Prostate gland (tissue), 2 donors: ENCODE data around the gene XXYLT1. TPM values are rescaled to one million over a fixed set of nuclear protein-coding genes. Genes with fewer than 3 reads are reported as not detected.

Experiments
- DNase-seq: peaks from one replicate; pipeline ENCODE4 v3.0.0-alpha.2; 2019; ENCODE audit warnings: low spot score
- H3K27ac ChIP-seq, 2 donors: fragments of 200-600 bp; sonication (generic); 2 replicates each; pipeline ENCODE4 v1.5.1; 2017 to 2019
- H3K27me3 ChIP-seq: fragments of 200-600 bp; sonication (generic); replicated peaks from 2 replicates; pipeline ENCODE4 v1.5.1; 2019; ENCODE audit not compliant: insufficient read depth
- H3K36me3 ChIP-seq, 2 donors: fragments of 200-600 bp; sonication (generic); 1 replicate in 1 of 2; 2 replicates in 1 of 2; pipeline versions ENCODE4 v1.5.1 to v1.8.1; 2017 to 2019
- H3K4me1 ChIP-seq: fragments of 200-600 bp; sonication (generic); replicated peaks from 2 replicates; pipeline ENCODE4 v1.5.1; 2019
- H3K4me3 ChIP-seq, 2 donors: fragments of 200-600 bp; sonication (generic); 2 replicates each; pipeline ENCODE4 v1.5.1; 2017 to 2019
- H3K9me3 ChIP-seq: fragments of 200-600 bp; sonication (generic); 2 replicates; pipeline ENCODE4 v1.5.1; 2017
- CTCF ChIP-seq, 4 experiments: fragments of 200-600 bp in 2 of 4; fragments of 450-650 bp in 2 of 4; sonication (generic) in 2 of 4; IDR thresholded peaks; 1 replicate in 3 of 4; 2 replicates in 1 of 4; pipeline ENCODE4 v1.5.1; 2016 to 2019; ENCODE audit warnings: antibody characterized with exemption in 4 of 4, mild to moderate bottlenecking in 2 of 4, moderate library complexity in 2 of 4
- POLR2A ChIP-seq: fragments of 450-650 bp; IDR thresholded peaks from one replicate; pipeline ENCODE4 v1.6.1; 2016; ENCODE audit warnings: antibody characterized with exemption, mild to moderate bottlenecking
- POLR2AphosphoS5 ChIP-seq: sonication (generic); formaldehyde crosslinking; IDR thresholded peaks from one replicate; pipeline ENCODE4 v1.6.1; 2017; ENCODE audit warnings: antibody characterized with exemption
- WGBS: methylation state at CpG from one replicate; pipeline ENCODE4 v1.1.5; 2018; 5-methylcytosine and 5-hydroxymethylcytosine counted together
- intact Hi-C: fragments of 100-400 bp; cut with DNase I; formaldehyde crosslinking; loops from one replicate; pipeline ENCODE4 v1.14.2; 2022
- total RNA-seq, 2 donors: library from RNA; depleted of rRNA; stranded (reverse); fragments of >200 nt; gene quantifications; one replicate each; pipeline ENCODE4 v1.1.0, GENCODE V29; 2016

XXYLT1 gene
- total RNA-seq, 2 donors from 2014 or later: 14.9 to 22.7 TPM

GRCh38 chr3:195032106-195032759 is 238.7 kb downstream of the XXYLT1 start:
- no peaks in the 10 kb centered on the region for H3K9me3 ChIP-seq
- WGBS: 68% methylated on average over 12 of the region's 12 CpGs
- no peaks in the 10 kb centered on the region for H3K27me3 ChIP-seq
- H3K27ac ChIP-seq: peak overlapping the region in 1 of 2 donors; percentile 71
- intact Hi-C loops: no loop called here
- no peak overlapping the region for H3K4me3 ChIP-seq
- TF ChIP-seq CTCF (IDR thresholded peaks at IDR 0.05) (no peak), POLR2A (no peak), POLR2AphosphoS5 (no peak)
- H3K36me3 ChIP-seq: no peaks in the 10 kb centered on the region
- DNase-seq: no peak
- H3K4me1 ChIP-seq: peaks cover 5% of the 10 kb centered on the region

DNA sequence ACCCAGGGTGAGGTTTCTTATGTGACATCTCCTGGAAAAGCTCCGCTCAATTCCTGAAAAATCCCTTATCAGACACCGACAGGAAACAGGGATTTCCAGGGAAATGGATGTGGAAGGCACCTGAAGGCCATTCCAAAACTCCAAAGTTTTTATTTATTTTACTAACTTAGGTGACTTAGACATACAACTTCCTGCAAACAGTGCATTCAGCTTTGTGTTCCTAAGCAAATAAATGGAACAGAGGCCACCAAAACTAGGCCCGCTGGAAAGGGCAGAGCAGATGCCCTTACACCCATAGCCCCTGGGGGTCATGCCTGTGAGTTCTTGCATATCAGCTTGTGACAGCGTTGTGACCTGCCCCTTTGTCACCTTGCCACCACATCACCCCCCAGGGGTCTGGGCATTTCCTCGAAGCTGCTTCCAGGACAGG is 239.4 kb downstream of the XXYLT1 start:
- Histone ChIP-seq H3K27ac (peak overlapping the region; percentile 68 to 71), H3K4me3 (no peak overlapping the region), H3K9me3 (no peaks in the 10 kb centered on the region), H3K27me3 (no peaks in the 10 kb centered on the region), H3K4me1 (peaks cover 5% of the 10 kb centered on the region), H3K36me3 (no peaks in the 10 kb centered on the region)
- no peak for DNase-seq
- 63% methylated on average over 5 of the region's 5 CpGs for WGBS
- TF ChIP-seq POLR2A (no peak), CTCF (IDR thresholded peaks at IDR 0.05) (no peak), POLR2AphosphoS5 (no peak)
- intact Hi-C loops: no loop called here

DNA sequence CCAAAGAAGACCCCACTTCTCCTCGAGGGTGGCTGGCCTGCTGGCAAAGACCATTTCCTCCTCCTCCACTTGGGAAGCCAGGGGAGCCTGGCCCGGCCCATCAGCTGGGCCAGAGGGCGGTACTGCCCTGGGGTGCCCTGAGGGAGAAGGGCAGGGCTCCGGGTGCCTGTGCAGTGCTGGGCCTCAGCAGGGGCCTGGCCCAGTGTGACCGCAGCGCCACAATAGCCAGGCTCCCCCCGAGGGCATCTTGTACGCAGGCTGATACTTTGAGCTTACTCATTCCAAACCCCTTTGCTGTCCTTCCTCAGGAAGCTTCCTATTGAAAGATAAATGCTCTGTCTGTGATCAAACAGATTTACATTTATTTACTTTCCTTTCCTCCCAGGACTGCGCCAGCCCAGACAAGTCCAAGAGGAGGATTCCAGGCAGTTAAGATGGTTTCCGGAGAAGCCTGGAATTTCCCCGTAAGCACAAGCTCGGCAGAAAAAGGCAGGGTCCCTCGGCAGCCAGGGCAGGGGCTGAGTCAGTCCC is 240.1 kb downstream of the XXYLT1 start:
- H3K4me3 ChIP-seq: no peak overlapping the region

DNA sequence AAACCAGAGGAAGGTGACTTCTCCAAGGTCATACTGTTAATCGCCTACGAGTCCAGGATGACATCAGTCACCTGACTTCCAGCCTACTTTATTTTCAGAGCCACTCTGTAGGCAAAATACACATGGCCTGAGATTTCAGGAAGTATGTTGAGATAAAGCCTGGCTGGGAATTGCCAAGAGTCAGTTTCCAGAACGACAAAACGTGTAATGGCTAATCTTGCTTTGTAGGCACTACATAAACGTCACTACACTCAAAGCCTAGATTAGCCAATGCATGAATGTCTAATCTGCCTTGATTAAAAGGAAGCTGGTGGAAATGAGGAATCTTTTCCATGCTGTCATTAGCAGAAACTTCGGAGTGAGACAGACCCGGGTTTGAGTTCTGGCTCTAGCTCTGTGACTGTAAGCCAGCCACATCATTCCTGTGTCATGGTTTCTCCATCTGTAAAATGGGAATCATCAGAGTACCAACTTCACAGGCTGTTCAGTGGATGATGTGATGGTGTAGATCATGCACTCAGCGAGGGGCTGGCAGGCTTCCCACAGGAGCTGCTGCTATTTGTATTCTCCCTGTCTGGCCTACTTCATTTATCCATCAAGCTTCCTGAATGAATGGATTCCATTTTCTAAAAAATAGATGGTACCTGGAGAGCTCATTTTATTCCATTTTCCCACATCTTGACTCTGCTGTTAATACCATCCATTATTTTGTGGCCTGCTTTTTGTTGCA is 241.9 kb downstream of the XXYLT1 start:
- no peak for TF ChIP-seq POLR2A
- TF ChIP-seq POLR2AphosphoS5: no peak
- no peak for TF ChIP-seq CTCF (IDR thresholded peaks at IDR 0.05)
- intact Hi-C loops: no loop called here
- Histone ChIP-seq H3K27me3 (no peaks in the 10 kb centered on the region), H3K4me1 (peaks cover 5% of the 10 kb centered on the region), H3K27ac (no peak overlapping the region), H3K4me3 (no peak overlapping the region), H3K36me3 (no peaks in the 10 kb centered on the region), H3K9me3 (no peaks in the 10 kb centered on the region)
- no peak for DNase-seq
- 80% methylated on average over 8 of the region's 8 CpGs for WGBS

More for the DNA sequence above, 240.1 kb downstream of the XXYLT1 start:
- intact Hi-C loops: no loop called here
- peak; percentile 73 for DNase-seq
- peak overlapping the region; percentile 68 to 71 for H3K27ac ChIP-seq
- no peaks in the 10 kb centered on the region for H3K27me3 ChIP-seq
- WGBS: 41% methylated on average over 12 of the region's 13 CpGs
- H3K9me3 ChIP-seq: no peaks in the 10 kb centered on the region
- H3K4me1 ChIP-seq: peaks cover 5% of the 10 kb centered on the region
- no peaks in the 10 kb centered on the region for H3K36me3 ChIP-seq
- TF ChIP-seq POLR2A (no peak), CTCF (IDR thresholded peaks at IDR 0.05) (no peak), POLR2AphosphoS5 (peak; percentile 72)
